Duodenal mucosa (tissue), 2 donors: ENCODE measurements around the gene GAL3ST1.
"Not testable (repeated sequence)": the region's sequence is repeated elsewhere in the genome, so short reads cannot be mapped to it uniquely, and the experiment has no call there.

Source experiments
- H3K27ac ChIP-seq: one replicate; pipeline ENCODE4 v1.7.0; 2013; ENCODE audit warnings: low read depth, low read length
- H3K27me3 ChIP-seq, 2 donors: one replicate each; pipeline ENCODE4 v1.7.0; 2013; ENCODE audit warnings: low read length in 2 of 2, control low read depth in 1 of 2; ENCODE audit not compliant: insufficient read depth in 2 of 2, control insufficient read depth in 1 of 2
- H3K36me3 ChIP-seq, 2 donors: one replicate each; pipeline ENCODE4 v1.7.0; 2013; ENCODE audit warnings: low read length in 2 of 2, control low read depth in 1 of 2; ENCODE audit not compliant: insufficient read depth in 2 of 2, control insufficient read depth in 1 of 2
- H3K4me1 ChIP-seq, 2 donors: one replicate each; pipeline ENCODE4 v1.7.0; 2013; ENCODE audit warnings: low read length in 2 of 2, control low read depth in 1 of 2; ENCODE audit not compliant: insufficient read depth in 2 of 2, control insufficient read depth in 1 of 2
- H3K4me3 ChIP-seq, 2 donors: one replicate each; pipeline ENCODE4 v1.7.0; 2013; ENCODE audit warnings: low read length in 2 of 2, low read depth in 1 of 2
- H3K9ac ChIP-seq, 2 donors: one replicate each; pipeline ENCODE4 v1.7.0; 2013; ENCODE audit warnings: low read length in 2 of 2, low read depth in 1 of 2
- H3K9me3 ChIP-seq, 2 donors: one replicate each; pipeline ENCODE4 v1.7.0; 2013; ENCODE audit warnings: low read length in 2 of 2, control low read depth in 1 of 2; ENCODE audit not compliant: control insufficient read depth in 1 of 2

Gene GAL3ST1

GRCh38 chr22:30557243-30557642 lies 17.2 kb downstream of the GAL3ST1 start:
- Histone ChIP-seq H3K4me1 (peaks cover 4 to 5% of the 10 kb centered on the region in 2 donors), H3K9ac (no peak overlapping the region), H3K9me3 (no peaks in the 10 kb centered on the region), H3K27me3 (no peaks in the 10 kb centered on the region), H3K4me3 (no peak overlapping the region), H3K27ac (no peak overlapping the region), H3K36me3 (peaks cover 0 to 10% of the 10 kb centered on the region in 2 donors)

- Histone ChIP-seq H3K9ac (no peak overlapping the region), H3K4me1 (no peaks in the 10 kb centered on the region), H3K4me3 (no peak overlapping the region), H3K36me3 (peaks cover 0 to 10% of the 10 kb centered on the region in 2 donors), H3K27me3 (no peaks in the 10 kb centered on the region), H3K27ac (no peak overlapping the region), H3K9me3 (no peaks in the 10 kb centered on the region)
Measured at GRCh38 chr22:30556388-30556787, 18.1 kb downstream of the GAL3ST1 start.

- H3K4me1 ChIP-seq: no peaks in the 10 kb centered on the region
- no peak overlapping the region for H3K27ac ChIP-seq
- H3K36me3 ChIP-seq: peaks cover 0 to 10% of the 10 kb centered on the region in 2 donors
- no peak overlapping the region for H3K4me3 ChIP-seq
- no peak overlapping the region for H3K9ac ChIP-seq
- H3K9me3 ChIP-seq: no peaks in the 10 kb centered on the region
- H3K27me3 ChIP-seq: no peaks in the 10 kb centered on the region
Measured at GRCh38 chr22:30555282-30556210, 18.9 kb downstream of the GAL3ST1 start.

- H3K9me3 ChIP-seq: no peaks in the 10 kb centered on the region
- no peak overlapping the region for H3K9ac ChIP-seq
- no peaks in the 10 kb centered on the region for H3K27me3 ChIP-seq
- no peak overlapping the region for H3K27ac ChIP-seq
- no peaks in the 10 kb centered on the region for H3K4me1 ChIP-seq
- peaks cover 0 to 10% of the 10 kb centered on the region in 2 donors for H3K36me3 ChIP-seq
- no peak overlapping the region for H3K4me3 ChIP-seq
Measured at GRCh38 chr22:30553971-30554370, 20.5 kb downstream of the GAL3ST1 start.

GRCh38 chr22:30552719-30553118 lies 21.7 kb downstream of the GAL3ST1 start:
- no peak overlapping the region for H3K9ac ChIP-seq
- peaks cover 0 to 10% of the 10 kb centered on the region in 2 donors for H3K36me3 ChIP-seq
- no peak overlapping the region for H3K27ac ChIP-seq
- no peak overlapping the region for H3K4me3 ChIP-seq
- no peaks in the 10 kb centered on the region for H3K27me3 ChIP-seq
- H3K9me3 ChIP-seq: no peaks in the 10 kb centered on the region
- H3K4me1 ChIP-seq: no peaks in the 10 kb centered on the region

GRCh38 chr22:30551813-30552212 lies 22.7 kb downstream of the GAL3ST1 start:
- H3K4me1 ChIP-seq, H3K9me3 ChIP-seq, H3K27me3 ChIP-seq, H3K4me3 ChIP-seq, H3K9ac ChIP-seq, H3K27ac ChIP-seq: not testable (repeated sequence)
- peaks cover 0 to 10% of the 10 kb centered on the region in 2 donors for H3K36me3 ChIP-seq

- H3K27ac ChIP-seq: no peak overlapping the region
- no peak overlapping the region for H3K9ac ChIP-seq
- no peaks in the 10 kb centered on the region for H3K4me1 ChIP-seq
- no peaks in the 10 kb centered on the region for H3K36me3 ChIP-seq
- H3K4me3 ChIP-seq: no peak overlapping the region
- H3K27me3 ChIP-seq: peaks cover 15% of the 10 kb centered on the region in 2 donors
- H3K9me3 ChIP-seq: no peaks in the 10 kb centered on the region
Measured at GRCh38 chr22:30547188-30547587, 27.3 kb downstream of the GAL3ST1 start.

GRCh38 chr22:30546616-30547015 lies 27.8 kb downstream of the GAL3ST1 start, which contains the start of gene SEC14L6:
Gene SEC14L6 (minus strand): TSS chr22:30546741. CDS start chr22:30546682, 59 bp downstream.
- Histone ChIP-seq H3K27ac (no peak within 1 kb of the TSS), H3K4me1 (no peaks in the 10 kb centered on the region), H3K4me3 (no peak within 1 kb of the TSS), H3K9ac (no peak within 1 kb of the TSS), H3K36me3 (no peaks in the 10 kb centered on the region), H3K27me3 (peaks cover 19% of the 10 kb centered on the region in 2 donors), H3K9me3 (no peaks in the 10 kb centered on the region)

- no peaks in the 10 kb centered on the region for H3K4me1 ChIP-seq
- no peaks in the 10 kb centered on the region for H3K36me3 ChIP-seq
- H3K4me3 ChIP-seq: no peak overlapping the region
- H3K27ac ChIP-seq: no peak overlapping the region
- H3K9me3 ChIP-seq: no peaks in the 10 kb centered on the region
- no peak overlapping the region for H3K9ac ChIP-seq
- peaks cover 21 to 22% of the 10 kb centered on the region in 2 donors for H3K27me3 ChIP-seq
Measured at GRCh38 chr22:30542811-30543188, 31.7 kb downstream of the GAL3ST1 start.

GRCh38 chr22:30541961-30542810 lies 32.3 kb downstream of the GAL3ST1 start:
- H3K27ac ChIP-seq: no peak overlapping the region

More at GRCh38 chr22:30541961-30542810, 32.3 kb downstream of the GAL3ST1 start:
- no peaks in the 10 kb centered on the region for H3K4me1 ChIP-seq
- H3K4me3 ChIP-seq: no peak overlapping the region
- no peaks in the 10 kb centered on the region for H3K36me3 ChIP-seq
- H3K9me3 ChIP-seq: no peaks in the 10 kb centered on the region
- no peak overlapping the region for H3K9ac ChIP-seq
- peaks cover 21 to 22% of the 10 kb centered on the region in 2 donors for H3K27me3 ChIP-seq
